ENCODE measurements around the gene CABP1. TPM values are rescaled to one million over a fixed set of nuclear protein-coding genes. Genes with fewer than 3 reads are reported as not detected.

The CABP1 gene
- total and polyA plus RNA-seq, 2 of the 13 experiments (the other 11 are each of a cell fraction or from before 2014, with no cell fraction given), result not detected

GRCh38 chr12:120686690-120687577 is 46.5 kb downstream of the CABP1 start, which contains the start of gene MLEC (continued):
- TF ChIP-seq, protein P1, sequence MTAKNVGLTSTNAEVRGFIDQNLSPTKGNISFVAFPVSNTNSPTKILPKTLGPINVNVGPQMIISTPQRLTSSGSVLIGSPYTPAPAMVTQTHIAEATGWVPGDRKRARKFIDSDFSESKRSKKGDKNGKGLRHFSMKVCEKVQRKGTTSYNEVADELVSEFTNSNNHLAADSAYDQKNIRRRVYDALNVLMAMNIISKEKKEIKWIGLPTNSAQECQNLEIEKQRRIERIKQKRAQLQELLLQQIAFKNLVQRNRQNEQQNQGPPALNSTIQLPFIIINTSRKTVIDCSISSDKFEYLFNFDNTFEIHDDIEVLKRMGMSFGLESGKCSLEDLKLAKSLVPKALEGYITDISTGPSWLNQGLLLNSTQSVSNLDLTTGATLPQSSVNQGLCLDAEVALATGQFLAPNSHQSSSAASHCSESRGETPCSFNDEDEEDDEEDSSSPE (CRISPR knock-in tag; IDR thresholded peaks at IDR 0.05), result peak; percentile 87
- peak; percentile 60; the same call in 1 of the 2 replicates for TF ChIP-seq ZNF329 (CRISPR knock-in tag; IDR thresholded peaks at IDR 0.05; ENCODE audit: low read depth)
- TF ChIP-seq FOXC1 (CRISPR knock-in tag; IDR thresholded peaks at IDR 0.05; ENCODE audit: borderline replicate concordance), result no peak
- no peak for TF ChIP-seq SMARCC2 (IDR thresholded peaks at IDR 0.05)
- TF ChIP-seq RAD51 (IDR thresholded peaks at IDR 0.05; ENCODE audit: borderline replicate concordance), result no peak
- 0 out of 2 replicates have a peak, but pooled peaks have one; percentile 48 for TF ChIP-seq ZFP1 (CRISPR knock-in tag; IDR thresholded peaks at IDR 0.05)
- no peak for TF ChIP-seq NFKBIZ (CRISPR knock-in tag; IDR thresholded peaks at IDR 0.05)
- TF ChIP-seq, protein P2, sequence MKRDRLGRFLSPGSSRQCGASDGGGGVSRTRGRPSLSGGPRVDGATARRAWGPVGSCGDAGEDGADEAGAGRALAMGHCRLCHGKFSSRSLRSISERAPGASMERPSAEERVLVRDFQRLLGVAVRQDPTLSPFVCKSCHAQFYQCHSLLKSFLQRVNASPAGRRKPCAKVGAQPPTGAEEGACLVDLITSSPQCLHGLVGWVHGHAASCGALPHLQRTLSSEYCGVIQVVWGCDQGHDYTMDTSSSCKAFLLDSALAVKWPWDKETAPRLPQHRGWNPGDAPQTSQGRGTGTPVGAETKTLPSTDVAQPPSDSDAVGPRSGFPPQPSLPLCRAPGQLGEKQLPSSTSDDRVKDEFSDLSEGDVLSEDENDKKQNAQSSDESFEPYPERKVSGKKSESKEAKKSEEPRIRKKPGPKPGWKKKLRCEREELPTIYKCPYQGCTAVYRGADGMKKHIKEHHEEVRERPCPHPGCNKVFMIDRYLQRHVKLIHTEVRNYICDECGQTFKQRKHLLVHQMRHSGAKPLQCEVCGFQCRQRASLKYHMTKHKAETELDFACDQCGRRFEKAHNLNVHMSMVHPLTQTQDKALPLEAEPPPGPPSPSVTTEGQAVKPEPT (CRISPR knock-in tag; IDR thresholded peaks at IDR 0.05; ENCODE audit: low read depth), result 0 out of 2 replicates have a peak, but pooled peaks have one; percentile 21
- peak; percentile 38; the same call in 1 of the 2 replicates for TF ChIP-seq AHR (CRISPR knock-in tag; IDR thresholded peaks at IDR 0.05)
- no peak for TF ChIP-seq AKAP8 (CRISPR knock-in tag; IDR thresholded peaks at IDR 0.05)
- peak; percentile 73; the same call in 1 of the 2 replicates for TF ChIP-seq SAFB2 (CRISPR knock-in tag; IDR thresholded peaks at IDR 0.05; ENCODE audit: borderline replicate concordance, low read depth)
- TF ChIP-seq TBL1XR1 (IDR thresholded peaks at IDR 0.05; ENCODE audit: borderline replicate concordance, low read length, partially characterized antibody), result peak; percentile 51
- peak; percentile 10; the same call in 1 of the 2 replicates for TF ChIP-seq CENPT (CRISPR knock-in tag; IDR thresholded peaks at IDR 0.05; ENCODE audit: low read depth)
- peak; percentile 77 for TF ChIP-seq HDAC1 (CRISPR knock-in tag; IDR thresholded peaks at IDR 0.05)
- no peak for TF ChIP-seq LBX2 (CRISPR knock-in tag; IDR thresholded peaks at IDR 0.05; ENCODE audit: borderline replicate concordance)
- TF ChIP-seq KDM6A (CRISPR knock-in tag; IDR thresholded peaks at IDR 0.05; ENCODE audit: low read depth), result no peak
- TF ChIP-seq ZHX2 (IDR thresholded peaks at IDR 0.05; ENCODE audit: low read depth), result no peak
- TF ChIP-seq ZHX2 (CRISPR knock-in tag; IDR thresholded peaks at IDR 0.05; ENCODE audit: borderline replicate concordance), result no peak
- TF ChIP-seq ATF7-NPFF (CRISPR knock-in tag; IDR thresholded peaks at IDR 0.05; ENCODE audit: low read depth), result peak; percentile 89
- peak; percentile 64; the same call in 1 of the 2 replicates for TF ChIP-seq ERF (CRISPR knock-in tag; IDR thresholded peaks at IDR 0.05)
